HG03460 (cell line): ENCODE results near the gene EFCAB8.

Experiments
- ATAC-seq: cut with Tn5 transposase; IDR thresholded peaks from one replicate; pipeline ENCODE4 v1.9.1; 2021; ENCODE audit not compliant: unreplicated experiment

EFCAB8 gene

GRCh38 chr20:32908334-32909292, 49.9 kb downstream of the EFCAB8 start:
- no peak for ATAC-seq

GRCh38 chr20:32909451-32909850, 50.7 kb downstream of the EFCAB8 start:
- no peak for ATAC-seq

- no peak for ATAC-seq
Observed at GRCh38 chr20:32909896-32910571, 51.3 kb downstream of the EFCAB8 start.

DNA sequence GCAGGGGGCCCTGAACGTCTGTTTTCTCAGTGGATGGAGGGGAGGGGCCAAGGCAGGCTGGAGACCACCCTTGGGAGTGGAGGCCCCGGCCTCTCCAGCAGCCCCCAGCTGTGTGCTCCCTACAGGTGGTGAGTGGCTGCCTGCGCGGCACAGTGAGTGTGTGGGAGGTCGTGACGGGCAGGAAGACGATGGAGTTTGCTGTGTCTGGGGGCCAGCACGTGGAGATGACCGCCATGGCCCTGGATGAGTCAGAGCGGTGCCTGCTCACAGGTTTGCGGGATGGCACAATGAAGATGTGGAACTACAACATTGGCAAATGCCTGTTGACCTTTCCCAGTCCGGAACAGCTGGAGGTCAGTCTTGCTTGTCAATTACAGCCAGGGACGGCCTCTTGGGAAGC, 52.6 kb downstream of the EFCAB8 start:
- no peak for ATAC-seq

- no peak for ATAC-seq
Observed at GRCh38 chr20:32912688-32913087, 54.0 kb downstream of the EFCAB8 start.

GRCh38 chr20:32914031-32914430, 55.3 kb downstream of the EFCAB8 start:
- no peak for ATAC-seq

DNA sequence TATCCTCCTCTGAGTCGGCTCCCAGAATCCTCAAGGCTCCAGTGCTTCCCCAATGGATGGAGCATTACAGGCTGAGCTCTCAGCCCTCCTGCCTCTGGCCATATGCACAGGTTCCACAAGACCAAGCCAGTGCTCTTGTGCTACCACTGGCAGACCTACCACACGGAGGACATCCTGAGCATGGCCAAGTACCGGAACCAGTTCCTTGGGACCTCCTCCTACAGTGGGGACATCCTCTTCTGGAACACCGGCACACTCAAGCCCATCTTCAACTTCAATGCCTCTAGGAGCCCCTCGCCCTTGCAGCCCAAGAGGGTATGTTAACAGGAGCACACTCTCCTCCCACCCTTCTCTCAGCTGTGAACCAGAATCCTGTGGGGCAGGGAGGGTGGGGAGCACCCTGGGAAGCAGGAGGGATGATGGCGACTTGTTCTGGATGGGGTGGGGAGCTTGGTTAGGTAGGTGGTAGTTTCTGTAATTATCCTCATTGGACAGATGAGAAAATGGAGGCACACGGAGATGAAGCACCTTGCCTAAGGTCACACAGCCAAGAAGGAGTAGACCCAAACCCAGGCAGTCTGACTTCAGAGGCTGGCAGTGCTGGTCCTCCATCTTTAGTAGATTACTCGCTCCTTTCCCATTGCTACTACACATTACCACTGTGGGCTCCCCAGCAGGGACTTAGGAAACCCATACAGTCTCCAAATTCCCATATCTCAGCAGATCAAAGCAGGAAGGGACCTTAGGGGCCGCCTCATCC, 58.6 kb downstream of the EFCAB8 start:
- no peak for ATAC-seq

GRCh38 chr20:32918296-32918695, 59.6 kb downstream of the EFCAB8 start:
- ATAC-seq = no peak

DNA sequence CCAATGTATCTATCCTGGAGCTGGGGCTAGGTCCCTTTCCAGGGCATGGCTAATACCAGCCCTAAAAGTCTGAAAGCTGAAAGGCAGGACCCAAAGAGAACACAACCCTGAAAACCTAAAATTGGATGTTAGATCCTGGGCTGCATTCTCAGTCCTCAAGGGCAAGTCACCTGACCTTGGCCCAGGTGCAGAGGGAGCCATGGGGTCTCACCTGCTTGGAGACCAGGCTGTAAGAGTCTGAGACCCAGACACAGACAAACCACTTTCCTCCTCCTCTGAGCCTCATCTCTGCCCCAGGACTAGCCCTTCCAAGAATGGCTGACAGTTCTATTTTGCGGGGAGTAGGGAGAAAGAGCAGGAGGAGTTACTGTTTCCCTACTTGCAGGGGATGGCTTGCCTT, 60.0 kb downstream of the EFCAB8 start:
- no peak for ATAC-seq

DNA sequence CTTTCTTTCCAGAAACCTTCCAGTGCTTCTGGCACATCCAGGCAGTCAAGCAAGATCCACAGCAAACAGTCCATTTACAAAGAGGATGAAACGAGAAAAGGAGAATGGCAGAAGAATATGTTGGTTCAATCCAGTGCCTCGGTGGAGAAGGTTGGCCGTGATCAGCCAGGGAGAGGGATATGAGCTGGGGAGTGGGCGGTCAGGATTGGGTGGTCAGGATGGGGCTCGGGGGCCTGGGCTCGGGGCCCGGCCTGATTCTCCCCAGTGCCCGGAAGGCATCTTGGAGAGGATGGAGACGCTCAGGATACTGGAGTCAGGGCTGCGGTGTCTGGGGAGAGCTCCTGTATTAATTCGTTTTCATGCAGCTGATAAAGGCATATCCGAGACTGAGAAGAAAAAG, 61.3 kb downstream of the EFCAB8 start:
- no peak for ATAC-seq

DNA sequence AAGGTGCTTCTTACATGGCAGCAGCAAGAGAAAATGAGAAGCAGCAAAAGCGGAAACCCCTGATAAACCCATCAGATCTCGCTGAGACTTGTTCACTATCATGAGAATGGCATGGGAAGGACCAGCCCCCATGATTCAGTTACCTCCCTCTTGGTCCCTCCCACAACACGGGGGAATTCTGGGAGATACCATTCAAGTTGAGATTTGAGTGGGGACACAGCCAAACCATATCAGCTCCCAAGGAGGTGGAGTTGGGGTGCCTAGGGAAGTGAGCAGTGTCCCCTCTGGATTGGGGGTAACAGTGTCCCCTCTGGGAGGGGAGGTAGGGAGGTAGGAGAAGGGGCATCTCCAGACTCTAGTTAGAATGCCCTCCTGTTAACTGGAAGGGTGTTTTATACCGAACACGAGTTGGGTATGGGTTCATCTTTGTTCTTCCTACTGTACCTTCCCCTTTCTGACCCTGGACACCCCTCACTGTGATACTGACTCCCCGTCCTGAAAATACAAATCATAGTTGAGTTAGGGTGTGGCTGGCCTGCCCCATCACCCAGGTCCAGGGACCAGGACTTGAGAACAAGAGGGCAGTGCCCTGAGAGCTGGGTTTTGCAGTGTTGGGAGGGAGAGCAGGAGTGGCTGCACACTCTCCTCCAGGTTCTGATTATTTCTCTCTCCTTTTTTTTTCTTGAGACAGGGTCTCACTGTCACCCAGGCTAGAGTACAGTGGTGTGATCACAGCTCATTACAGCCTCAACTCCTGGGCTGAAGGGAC, 62.0 kb downstream of the EFCAB8 start:
- no peak for ATAC-seq

- ATAC-seq = no peak
Observed at GRCh38 chr20:32922466-32922865, 63.7 kb downstream of the EFCAB8 start.

DNA sequence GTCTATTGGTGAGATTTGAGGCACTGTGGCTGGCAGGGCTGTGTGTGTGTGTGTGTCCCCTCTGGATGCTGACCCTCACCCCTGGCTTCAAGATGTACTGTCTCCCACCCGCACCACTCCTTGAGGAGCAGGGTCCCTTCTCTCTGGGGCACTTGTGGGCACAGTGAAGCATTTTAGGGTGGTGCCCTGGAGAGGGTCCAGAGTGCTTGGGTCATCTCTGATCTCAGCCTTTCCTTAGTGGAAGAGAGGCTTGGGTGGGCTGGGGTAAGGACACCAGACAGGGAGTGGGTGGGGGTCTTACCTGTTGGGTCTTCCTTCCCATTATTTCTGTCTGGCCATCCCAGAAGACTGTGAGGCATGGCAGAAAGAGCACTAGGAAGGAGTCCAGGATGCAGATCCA, 66.1 kb downstream of the EFCAB8 start:
- no peak for ATAC-seq

DNA sequence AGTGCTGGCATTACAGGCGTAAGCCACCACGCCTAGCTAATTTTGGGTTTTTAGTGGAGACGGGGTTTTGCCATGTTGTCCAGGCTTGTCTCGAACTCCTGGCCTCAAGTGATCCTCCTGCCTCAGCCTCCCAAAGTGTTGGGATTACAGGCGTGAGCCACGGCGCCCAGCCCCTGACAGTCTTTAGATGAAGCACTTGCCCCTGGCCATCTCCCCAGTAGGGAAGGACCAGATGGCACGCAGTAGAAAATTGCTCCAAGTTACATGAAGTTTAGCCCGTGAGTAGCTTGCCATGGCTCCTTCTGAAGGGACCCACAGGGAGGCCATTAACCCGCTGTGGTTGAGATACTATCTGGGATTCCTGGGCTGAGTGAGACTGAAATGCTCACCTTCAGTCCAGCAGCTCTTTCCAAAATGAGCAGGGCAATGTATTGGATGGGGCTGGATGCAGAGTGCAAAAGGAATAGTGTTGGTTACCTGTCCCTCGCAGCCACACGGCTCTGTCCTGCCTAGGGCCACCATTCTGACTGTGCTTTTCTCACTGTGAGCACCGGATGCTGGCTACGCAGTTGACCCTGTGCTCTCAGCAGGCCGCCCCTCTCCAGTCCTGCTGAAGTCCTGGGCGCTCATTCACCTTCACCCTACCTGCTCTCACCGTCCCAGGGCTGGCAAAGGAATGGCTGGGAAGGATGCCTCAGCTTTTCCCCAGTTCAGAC, 66.9 kb downstream of the EFCAB8 start:
- ATAC-seq = no peak

DNA sequence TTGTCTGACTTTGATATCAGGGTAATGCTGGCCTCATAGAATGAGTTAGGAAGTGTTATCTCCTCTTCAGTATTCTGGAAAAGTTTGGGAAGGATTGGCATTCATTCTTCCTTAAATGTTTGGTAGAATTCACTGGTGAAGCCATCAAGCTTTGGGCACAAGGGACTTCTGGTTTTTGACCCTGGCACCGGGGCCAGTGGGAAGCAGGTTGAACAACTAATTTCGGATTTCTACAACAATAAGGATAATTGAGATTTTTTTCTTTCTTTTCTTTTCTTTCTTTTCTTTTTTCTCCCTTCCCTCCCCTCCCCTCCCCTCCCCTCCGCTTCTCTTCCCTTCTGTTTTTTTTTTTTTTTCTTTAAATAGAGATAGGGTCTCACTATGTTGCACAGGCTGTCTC, 70.4 kb downstream of the EFCAB8 start:
- no peak for ATAC-seq

- no peak for ATAC-seq
Observed at GRCh38 chr20:32930181-32930580, 71.5 kb downstream of the EFCAB8 start.

- ATAC-seq = no peak
Observed at GRCh38 chr20:32930701-32931100, 72.0 kb downstream of the EFCAB8 start.

DNA sequence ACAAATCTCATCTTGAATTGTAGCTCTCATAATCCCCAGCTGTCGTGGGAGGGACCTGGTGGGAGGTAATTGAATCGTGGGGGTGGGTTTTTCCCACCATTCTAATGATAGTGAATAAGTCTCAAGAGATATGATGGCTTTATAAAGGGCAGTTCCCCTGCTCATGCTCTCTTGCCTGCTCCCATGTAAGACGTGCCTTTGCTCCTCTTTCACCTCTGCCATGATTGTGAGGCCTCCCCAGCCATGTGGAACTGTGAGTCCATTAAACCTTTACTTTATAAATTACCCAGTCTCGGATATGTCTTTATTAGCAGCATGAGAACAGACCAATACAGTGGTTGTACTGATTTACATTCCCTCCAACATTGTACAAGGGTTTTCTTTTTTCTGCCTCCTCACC, 75.9 kb downstream of the EFCAB8 start:
- ATAC-seq = no peak

GRCh38 chr20:32941155-32941885, 82.6 kb downstream of the EFCAB8 start:
- ATAC-seq = no peak
